Panc1 (cell line): ENCODE results near the gene RNASET2. TPM values are rescaled to one million over a fixed set of nuclear protein-coding genes. Genes with fewer than 3 reads are reported as not detected.
"Not testable (repeated sequence)": the region's sequence is repeated elsewhere in the genome, so short reads cannot be mapped to it uniquely, and the experiment has no call there.

ENCODE experiments used
- ATAC-seq: fragments of 200-7000 bp; cut with Tn5 transposase; 2 replicates; pipeline ENCODE4 v1.9.1; 2020; ENCODE audit warnings: mild to moderate bottlenecking, moderate library complexity
- BruUV-seq: library from RNA; stranded (reverse); fragments of 400-500 nt; replicated peaks from 2 replicates; lab custom pipeline; 2021; lab: Mats Ljungman, UMichigan
- CTCF ChIA-PET: fragments of 300-600 bp; sonication (Branson Sonifier 250); formaldehyde crosslinking; loops from one replicate; lab custom pipeline; 2022; ENCODE audit warnings: antibody characterized with exemption; lab: Charles Lee
- POLR2A ChIA-PET: fragments of 300-600 bp; sonication (Branson Sonifier 250); formaldehyde crosslinking; loops from one replicate; lab custom pipeline; 2022; ENCODE audit warnings: antibody characterized with exemption; lab: Charles Lee
- DNase-seq: peaks from one replicate; pipeline ENCODE4 v3.0.0-alpha.2; 2010; ENCODE audit warnings: low read depth, low spot score
- H3K27ac ChIP-seq: 2 replicates; pipeline ENCODE4 v1.5.1; 2011; ENCODE audit warnings: mild to moderate bottlenecking, low read length, inconsistent platforms
- H3K27me3 ChIP-seq: fragments of 200-500 bp; sonication (Bioruptor generic); 2 replicates; pipeline ENCODE4 v1.6.0; 2014; ENCODE audit warnings: low read length, inconsistent platforms; ENCODE audit not compliant: control insufficient read depth, insufficient read depth
- H3K36me3 ChIP-seq: fragments of 200-500 bp; sonication (Bioruptor generic); 2 replicates; pipeline ENCODE4 v1.5.1; 2014; ENCODE audit warnings: inconsistent platforms, mild to moderate bottlenecking, low read length, moderate library complexity; ENCODE audit not compliant: control insufficient read depth, insufficient read depth
- H3K4me1 ChIP-seq: 2 replicates; pipeline ENCODE4 v1.5.1; 2011; ENCODE audit warnings: inconsistent platforms, mild to moderate bottlenecking, low read length, moderate library complexity; ENCODE audit not compliant: control insufficient read depth, insufficient read depth
- H3K4me3 ChIP-seq, 2 experiments: 2 replicates each; pipeline ENCODE4 v1.5.1; 2011 to 2012; ENCODE audit warnings: low read depth in 2 of 2, low read length in 2 of 2, mild to moderate bottlenecking in 2 of 2, inconsistent platforms in 1 of 2, moderate library complexity in 1 of 2
- H3K9me3 ChIP-seq: fragments of 200-500 bp; sonication (Bioruptor generic); 2 replicates; pipeline ENCODE4 v1.5.1; 2014; ENCODE audit warnings: low read depth, mild to moderate bottlenecking, inconsistent platforms, low read length, moderate library complexity; ENCODE audit not compliant: control insufficient read depth, insufficient read depth
- POLR2AphosphoS5 ChIP-seq: IDR thresholded peaks from 2 replicates; pipeline ENCODE4 v1.6.1; 2012; ENCODE audit warnings: mild to moderate bottlenecking, low read depth, low read length, moderate library complexity
- SIN3A ChIP-seq: IDR thresholded peaks from 2 replicates; pipeline ENCODE4 v1.6.1; 2012; ENCODE audit warnings: low read depth, mild to moderate bottlenecking, low read length, moderate library complexity, borderline replicate concordance; ENCODE audit not compliant: insufficient read depth
- TCF7L2 ChIP-seq: IDR thresholded peaks from 2 replicates; pipeline ENCODE4 v1.6.1; 2011; ENCODE audit warnings: mild to moderate bottlenecking, low read depth, low read length, inconsistent platforms
- in situ Hi-C: cut with HindIII; loops from 2 replicates; pipeline ENCODE4 v1.10.0; 2016; ENCODE audit warnings: low sequenced_read_pairs, low pct_unique_long_range_greater_than_20kb
- intact Hi-C: fragments of 100-400 bp; cut with micrococcal nuclease; formaldehyde crosslinking; loops from one replicate; pipeline ENCODE4 v1.10.0; 2022; ENCODE audit not compliant: unreplicated experiment
- total RNA-seq: library from RNA; stranded (reverse); gene quantifications from one replicate; pipeline ENCODE4 v1.2.1, GENCODE V29; 2021; ENCODE audit not compliant: unreplicated experiment
- TF ChIP-seq, protein P1 (sequence below), 2 experiments: IDR thresholded peaks; 2 replicates each; pipeline ENCODE4 v1.6.1; 2011 to 2012; ENCODE audit warnings: low read depth in 2 of 2, control low read depth in 1 of 2, low read length in 1 of 2, mild to moderate bottlenecking in 1 of 2, moderate library complexity in 1 of 2; ENCODE audit not compliant: insufficient read depth in 1 of 2
- TF ChIP-seq, protein P2 (sequence below): fragments of 450-650 bp; IDR thresholded peaks from 2 replicates; pipeline ENCODE4 v1.5.1; 2017; ENCODE audit warnings: mild to moderate bottlenecking

RNASET2 gene
- total RNA-seq, 1 experiment from 2014 or later: 9.7 TPM

- no peak for TF ChIP-seq POLR2AphosphoS5
- TF ChIP-seq, protein P1, sequence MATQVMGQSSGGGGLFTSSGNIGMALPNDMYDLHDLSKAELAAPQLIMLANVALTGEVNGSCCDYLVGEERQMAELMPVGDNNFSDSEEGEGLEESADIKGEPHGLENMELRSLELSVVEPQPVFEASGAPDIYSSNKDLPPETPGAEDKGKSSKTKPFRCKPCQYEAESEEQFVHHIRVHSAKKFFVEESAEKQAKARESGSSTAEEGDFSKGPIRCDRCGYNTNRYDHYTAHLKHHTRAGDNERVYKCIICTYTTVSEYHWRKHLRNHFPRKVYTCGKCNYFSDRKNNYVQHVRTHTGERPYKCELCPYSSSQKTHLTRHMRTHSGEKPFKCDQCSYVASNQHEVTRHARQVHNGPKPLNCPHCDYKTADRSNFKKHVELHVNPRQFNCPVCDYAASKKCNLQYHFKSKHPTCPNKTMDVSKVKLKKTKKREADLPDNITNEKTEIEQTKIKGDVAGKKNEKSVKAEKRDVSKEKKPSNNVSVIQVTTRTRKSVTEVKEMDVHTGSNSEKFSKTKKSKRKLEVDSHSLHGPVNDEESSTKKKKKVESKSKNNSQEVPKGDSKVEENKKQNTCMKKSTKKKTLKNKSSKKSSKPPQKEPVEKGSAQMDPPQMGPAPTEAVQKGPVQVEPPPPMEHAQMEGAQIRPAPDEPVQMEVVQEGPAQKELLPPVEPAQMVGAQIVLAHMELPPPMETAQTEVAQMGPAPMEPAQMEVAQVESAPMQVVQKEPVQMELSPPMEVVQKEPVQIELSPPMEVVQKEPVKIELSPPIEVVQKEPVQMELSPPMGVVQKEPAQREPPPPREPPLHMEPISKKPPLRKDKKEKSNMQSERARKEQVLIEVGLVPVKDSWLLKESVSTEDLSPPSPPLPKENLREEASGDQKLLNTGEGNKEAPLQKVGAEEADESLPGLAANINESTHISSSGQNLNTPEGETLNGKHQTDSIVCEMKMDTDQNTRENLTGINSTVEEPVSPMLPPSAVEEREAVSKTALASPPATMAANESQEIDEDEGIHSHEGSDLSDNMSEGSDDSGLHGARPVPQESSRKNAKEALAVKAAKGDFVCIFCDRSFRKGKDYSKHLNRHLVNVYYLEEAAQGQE (IDR thresholded peaks at IDR 0.05; ENCODE audit: insufficient read depth in 1 of 2, low read depth in 2 of 2, low read length in 1 of 2): no peak
- ATAC-seq: no peak
- Histone ChIP-seq H3K36me3 (no peaks in the 10 kb centered on the region), H3K4me1 (no peaks in the 10 kb centered on the region), H3K27me3 (peaks cover 28% of the 10 kb centered on the region), H3K27ac (no peak overlapping the region), H3K4me3 (no peak overlapping the region), H3K9me3 (peaks cover 5% of the 10 kb centered on the region)
- POLR2A ChIA-PET: no interaction called here
- BruUV-seq: no TSS peak
- no peak for DNase-seq
- intact Hi-C loops: no loop called here
- in situ Hi-C loops: no loop called here
- CTCF ChIA-PET: no interaction called here
Observed at GRCh38 chr6:166921570-166921969, 34.8 kb downstream of the RNASET2 start.

GRCh38 chr6:166916824-166917223 is 39.5 kb downstream of the RNASET2 start:
- Histone ChIP-seq H3K4me3 (no peak overlapping the region), H3K36me3 (no peaks in the 10 kb centered on the region), H3K4me1 (no peaks in the 10 kb centered on the region), H3K9me3 (peaks cover 6% of the 10 kb centered on the region), H3K27ac (no peak overlapping the region), H3K27me3 (peaks cover 28% of the 10 kb centered on the region)
- no peak for ATAC-seq
- CTCF ChIA-PET: no interaction called here
- no peak for DNase-seq
- BruUV-seq: no TSS peak
- in situ Hi-C loops: no loop called here
- intact Hi-C loops: no loop called here
- TF ChIP-seq, protein P1 (IDR thresholded peaks at IDR 0.05; ENCODE audit: insufficient read depth in 1 of 2, low read depth in 2 of 2, low read length in 1 of 2): no peak
- TF ChIP-seq, protein P2, sequence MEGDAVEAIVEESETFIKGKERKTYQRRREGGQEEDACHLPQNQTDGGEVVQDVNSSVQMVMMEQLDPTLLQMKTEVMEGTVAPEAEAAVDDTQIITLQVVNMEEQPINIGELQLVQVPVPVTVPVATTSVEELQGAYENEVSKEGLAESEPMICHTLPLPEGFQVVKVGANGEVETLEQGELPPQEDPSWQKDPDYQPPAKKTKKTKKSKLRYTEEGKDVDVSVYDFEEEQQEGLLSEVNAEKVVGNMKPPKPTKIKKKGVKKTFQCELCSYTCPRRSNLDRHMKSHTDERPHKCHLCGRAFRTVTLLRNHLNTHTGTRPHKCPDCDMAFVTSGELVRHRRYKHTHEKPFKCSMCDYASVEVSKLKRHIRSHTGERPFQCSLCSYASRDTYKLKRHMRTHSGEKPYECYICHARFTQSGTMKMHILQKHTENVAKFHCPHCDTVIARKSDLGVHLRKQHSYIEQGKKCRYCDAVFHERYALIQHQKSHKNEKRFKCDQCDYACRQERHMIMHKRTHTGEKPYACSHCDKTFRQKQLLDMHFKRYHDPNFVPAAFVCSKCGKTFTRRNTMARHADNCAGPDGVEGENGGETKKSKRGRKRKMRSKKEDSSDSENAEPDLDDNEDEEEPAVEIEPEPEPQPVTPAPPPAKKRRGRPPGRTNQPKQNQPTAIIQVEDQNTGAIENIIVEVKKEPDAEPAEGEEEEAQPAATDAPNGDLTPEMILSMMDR: no peak
- TF ChIP-seq TCF7L2 (no peak), POLR2AphosphoS5 (no peak), SIN3A (no peak)
- POLR2A ChIA-PET: no interaction called here

DNA sequence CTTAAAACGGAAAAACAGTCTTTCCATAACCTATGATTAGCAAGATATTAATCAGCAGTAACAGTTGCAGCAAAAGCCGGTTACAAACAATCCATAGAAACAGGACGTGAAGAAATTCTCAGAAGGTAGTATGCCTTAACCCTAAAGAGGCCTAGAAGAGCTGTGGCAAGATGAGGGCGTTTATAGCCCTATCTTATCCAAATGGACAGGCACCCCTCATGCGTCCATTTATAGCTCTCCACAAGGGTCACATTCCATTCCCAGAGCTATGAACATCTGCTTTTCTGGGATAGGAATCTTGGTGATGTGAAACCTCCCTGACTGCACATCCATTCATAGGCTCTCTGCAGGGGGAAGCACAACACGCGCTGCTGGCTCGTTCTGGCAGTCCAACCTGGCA is 40.9 kb downstream of the RNASET2 start:
- H3K36me3 ChIP-seq, BruUV-seq, H3K4me3 ChIP-seq, ATAC-seq, in situ Hi-C loops, H3K27ac ChIP-seq, H3K4me1 ChIP-seq, POLR2A ChIA-PET, CTCF ChIA-PET, DNase-seq, intact Hi-C loops, H3K9me3 ChIP-seq: not testable (repeated sequence)
- peaks cover 20% of the 10 kb centered on the region for H3K27me3 ChIP-seq

GRCh38 chr6:166914952-166915351 is 41.4 kb downstream of the RNASET2 start:
- CTCF ChIA-PET, ATAC-seq, H3K36me3 ChIP-seq, H3K4me3 ChIP-seq, H3K4me1 ChIP-seq, DNase-seq, H3K27ac ChIP-seq, H3K9me3 ChIP-seq, POLR2A ChIA-PET, in situ Hi-C loops, intact Hi-C loops, BruUV-seq: not testable (repeated sequence)
- peaks cover 16% of the 10 kb centered on the region for H3K27me3 ChIP-seq
